ENCODE data around the gene ENDOV.

DNA sequence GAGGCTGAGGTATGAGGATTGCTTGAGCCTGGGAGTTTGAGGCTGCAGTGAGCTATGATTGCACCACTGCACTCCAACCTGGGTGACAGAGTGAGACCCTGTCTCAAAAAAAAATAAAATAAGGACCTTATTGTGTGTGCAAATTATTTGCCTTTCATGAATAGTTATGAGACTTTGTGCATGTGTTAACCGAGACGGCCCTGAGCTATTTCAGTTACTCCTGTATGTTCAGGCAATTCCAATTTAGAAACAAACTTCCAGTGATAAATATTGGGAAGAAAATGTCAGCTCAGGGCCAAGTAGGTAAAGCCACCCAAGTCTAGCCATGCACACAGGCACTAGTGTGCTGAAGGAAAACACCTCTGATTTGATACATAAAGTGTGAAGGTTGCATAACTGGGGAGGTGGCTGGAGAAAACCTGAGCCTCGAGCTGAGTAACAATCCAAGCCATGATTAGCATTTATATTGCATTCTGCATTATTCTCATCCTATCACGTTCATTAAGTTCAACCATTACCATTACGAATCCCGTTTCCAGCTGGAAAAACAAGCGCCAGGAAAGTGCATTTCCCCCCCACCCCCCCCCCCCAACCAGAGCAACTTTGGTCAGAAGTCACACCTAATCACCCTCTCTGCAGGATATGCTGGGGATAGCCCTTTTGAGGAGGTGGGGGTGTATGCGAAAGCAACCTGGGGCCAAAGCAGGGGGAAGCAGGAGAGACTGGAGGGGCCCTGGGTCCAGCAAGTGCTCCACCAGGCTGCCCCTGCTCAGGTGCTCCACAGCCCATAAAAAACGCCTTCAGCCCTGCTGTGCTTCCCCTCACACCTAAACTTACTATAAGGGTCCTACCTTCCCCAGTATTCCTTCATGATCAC lies 18.6 kb upstream of the ENDOV start:
- TF ChIP-seq, protein P1, sequence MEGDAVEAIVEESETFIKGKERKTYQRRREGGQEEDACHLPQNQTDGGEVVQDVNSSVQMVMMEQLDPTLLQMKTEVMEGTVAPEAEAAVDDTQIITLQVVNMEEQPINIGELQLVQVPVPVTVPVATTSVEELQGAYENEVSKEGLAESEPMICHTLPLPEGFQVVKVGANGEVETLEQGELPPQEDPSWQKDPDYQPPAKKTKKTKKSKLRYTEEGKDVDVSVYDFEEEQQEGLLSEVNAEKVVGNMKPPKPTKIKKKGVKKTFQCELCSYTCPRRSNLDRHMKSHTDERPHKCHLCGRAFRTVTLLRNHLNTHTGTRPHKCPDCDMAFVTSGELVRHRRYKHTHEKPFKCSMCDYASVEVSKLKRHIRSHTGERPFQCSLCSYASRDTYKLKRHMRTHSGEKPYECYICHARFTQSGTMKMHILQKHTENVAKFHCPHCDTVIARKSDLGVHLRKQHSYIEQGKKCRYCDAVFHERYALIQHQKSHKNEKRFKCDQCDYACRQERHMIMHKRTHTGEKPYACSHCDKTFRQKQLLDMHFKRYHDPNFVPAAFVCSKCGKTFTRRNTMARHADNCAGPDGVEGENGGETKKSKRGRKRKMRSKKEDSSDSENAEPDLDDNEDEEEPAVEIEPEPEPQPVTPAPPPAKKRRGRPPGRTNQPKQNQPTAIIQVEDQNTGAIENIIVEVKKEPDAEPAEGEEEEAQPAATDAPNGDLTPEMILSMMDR (IDR thresholded peaks at IDR 0.05; ENCODE audit: borderline replicate concordance, extremely low read depth, low read length, poor library complexity, severe bottlenecking): no peak
- no peak for TF ChIP-seq EZH2 (IDR thresholded peaks at IDR 0.05; ENCODE audit: borderline replicate concordance, low read depth, low read length, severe bottlenecking)

Measured in DND-41 (cell line).